WTC11 (cell line): ENCODE results near the gene DOK5. TPM values are rescaled to one million over a fixed set of nuclear protein-coding genes. Genes with fewer than 3 reads are reported as not detected.

Experiments used
- ATAC-seq: fragments of 200-7000 bp; cut with Tn5 transposase; 2 replicates; pipeline ENCODE4 v1.10.0; 2021; ENCODE audit warnings: mild to moderate bottlenecking, moderate library complexity
- CTCF ChIA-PET: fragments of 300-600 bp; sonication (Branson Sonifier 250); formaldehyde crosslinking; loops from one replicate; lab custom pipeline; 2021; ENCODE audit warnings: antibody characterized with exemption; lab: Charles Lee
- POLR2A ChIA-PET: fragments of 350-600 bp; sonication (Branson Sonifier 250); formaldehyde crosslinking; loops from one replicate; lab custom pipeline; 2021; ENCODE audit warnings: antibody characterized with exemption; lab: Charles Lee
- DNase-seq: peaks from one replicate; pipeline ENCODE4 v3.0.0; 2021; ENCODE audit warnings: low spot score
- H3K27ac Mint-ChIP-seq: 2 replicates; pipeline ENCODE4 v1.8.0; 2021; ENCODE audit warnings: mixed read lengths
- H3K27me3 Mint-ChIP-seq: 2 replicates; pipeline ENCODE4 v1.8.0; 2021; ENCODE audit warnings: low read depth, mild to moderate bottlenecking, moderate library complexity, mixed read lengths
- H3K36me3 Mint-ChIP-seq: 2 replicates; pipeline ENCODE4 v1.8.0; 2021; ENCODE audit warnings: mixed read lengths
- H3K4me1 Mint-ChIP-seq: 2 replicates; pipeline ENCODE4 v1.8.0; 2022; ENCODE audit warnings: mixed read lengths
- H3K4me3 Mint-ChIP-seq: 2 replicates; pipeline ENCODE4 v1.8.0; 2021; ENCODE audit warnings: mild to moderate bottlenecking, moderate library complexity, mixed read lengths
- H3K9me3 Mint-ChIP-seq: 2 replicates; pipeline ENCODE4 v1.8.0; 2021; ENCODE audit warnings: mixed read lengths
- AR ChIP-seq: fragments of 250-450 bp; sonication (Bioruptor Pico); IDR thresholded peaks from 2 replicates; pipeline ENCODE4 v1.9.0; 2021; ENCODE audit warnings: mild to moderate bottlenecking
- ATF1 ChIP-seq: sonication (generic); formaldehyde crosslinking; IDR thresholded peaks from 2 replicates; pipeline ENCODE4 v1.8.1; 2023; ENCODE audit warnings: mild to moderate bottlenecking, moderate library complexity, missing genetic modification reagents
- CDX4 ChIP-seq: fragments of 250-450 bp; sonication (Bioruptor Pico); IDR thresholded peaks from 2 replicates; pipeline ENCODE4 v1.9.0; 2021; ENCODE audit warnings: moderate library complexity, mild to moderate bottlenecking, inconsistent platforms, borderline replicate concordance
- CREB1 ChIP-seq: sonication (generic); formaldehyde crosslinking; IDR thresholded peaks from 2 replicates; pipeline ENCODE4 v1.8.0; 2023; ENCODE audit warnings: mild to moderate bottlenecking, missing genetic modification reagents
- CREM ChIP-seq: sonication (generic); formaldehyde crosslinking; IDR thresholded peaks from 2 replicates; pipeline ENCODE4 v1.8.1; 2022; ENCODE audit warnings: mild to moderate bottlenecking, missing genetic modification reagents, moderate library complexity
- ERG ChIP-seq: fragments of 250-450 bp; sonication (Bioruptor Pico); IDR thresholded peaks from 2 replicates; pipeline ENCODE4 v1.8.0; 2021; ENCODE audit warnings: mild to moderate bottlenecking
- FOXP1 ChIP-seq: sonication (generic); formaldehyde crosslinking; IDR thresholded peaks from 2 replicates; pipeline ENCODE4 v1.8.0; 2022; ENCODE audit warnings: missing genetic modification reagents, mild to moderate bottlenecking, moderate library complexity, borderline replicate concordance
- FOXP4 ChIP-seq: sonication (generic); formaldehyde crosslinking; IDR thresholded peaks from 2 replicates; pipeline ENCODE4 v1.8.0; 2022; ENCODE audit warnings: mild to moderate bottlenecking, missing genetic modification reagents
- HMGA2 ChIP-seq: fragments of 250-450 bp; sonication (Bioruptor Pico); IDR thresholded peaks from 2 replicates; pipeline ENCODE4 v1.4.0; 2021; ENCODE audit warnings: mild to moderate bottlenecking, moderate library complexity
- KAT7 ChIP-seq: sonication (generic); formaldehyde crosslinking; IDR thresholded peaks from 2 replicates; pipeline ENCODE4 v1.8.1; 2023; ENCODE audit warnings: missing genetic modification reagents, mild to moderate bottlenecking, borderline replicate concordance
- NFE2L1 ChIP-seq: sonication (generic); formaldehyde crosslinking; IDR thresholded peaks from 2 replicates; pipeline ENCODE4 v1.8.1; 2023; ENCODE audit warnings: missing genetic modification reagents
- RORB ChIP-seq: fragments of 250-450 bp; sonication (Bioruptor Pico); IDR thresholded peaks from 2 replicates; pipeline ENCODE4 v1.9.0; 2021; ENCODE audit warnings: mild to moderate bottlenecking
- TCF7 ChIP-seq: sonication (generic); formaldehyde crosslinking; IDR thresholded peaks from 2 replicates; pipeline ENCODE4 v1.8.0; 2022; ENCODE audit warnings: mild to moderate bottlenecking, low read depth, missing genetic modification reagents, moderate library complexity
- TEAD1 ChIP-seq: sonication (generic); formaldehyde crosslinking; IDR thresholded peaks from 2 replicates; pipeline ENCODE4 v1.8.0; 2022; ENCODE audit warnings: mild to moderate bottlenecking, missing genetic modification reagents
- TEAD4 ChIP-seq: sonication (generic); formaldehyde crosslinking; IDR thresholded peaks from 2 replicates; pipeline ENCODE4 v1.8.0; 2022; ENCODE audit warnings: mild to moderate bottlenecking, missing genetic modification reagents
- ZNF317 ChIP-seq: sonication (generic); formaldehyde crosslinking; IDR thresholded peaks from 2 replicates; pipeline ENCODE4 v1.8.1; 2023; ENCODE audit warnings: low read depth, mild to moderate bottlenecking, moderate library complexity, missing genetic modification reagents, borderline replicate concordance
- ZNF416 ChIP-seq: fragments of 250-450 bp; sonication (Bioruptor Pico); IDR thresholded peaks from 2 replicates; pipeline ENCODE4 v1.9.0; 2021; ENCODE audit warnings: mild to moderate bottlenecking, inconsistent platforms
- total RNA-seq: library from RNA; stranded (reverse); gene quantifications from 3 replicates; pipeline ENCODE4 v1.2.3, GENCODE V29; 2021

DOK5 gene
- total RNA-seq, 1 experiment from 2014 or later: 10.1 TPM

GRCh38 chr20:54554006-54554405, 78.6 kb downstream of the DOK5 start (continued):
- TF ChIP-seq ERG (CRISPR knock-in tag): no peak
- TF ChIP-seq CREB1: no peak
- TF ChIP-seq CDX4 (CRISPR knock-in tag): no peak
- no peak for TF ChIP-seq TEAD4 (CRISPR knock-in tag)
- no peak for TF ChIP-seq KAT7 (CRISPR knock-in tag)
- TF ChIP-seq AR (CRISPR knock-in tag): no peak
- TF ChIP-seq, all 79 proteins: peak for 0

- Mint-ChIP-seq H3K9me3 (no peaks in the 10 kb centered on the region), H3K36me3 (no peaks in the 10 kb centered on the region), H3K27ac (no peak overlapping the region), H3K4me3 (no peak overlapping the region), H3K27me3 (no peaks in the 10 kb centered on the region), H3K4me1 (peaks cover 17% of the 10 kb centered on the region)
- DNase-seq: no peak
- ChIA-PET CTCF (no interaction called here), POLR2A (no interaction called here)
- TF ChIP-seq ZNF416 (CRISPR knock-in tag) (no peak), FOXP1 (CRISPR knock-in tag) (no peak)
- peak; percentile 60 for ATAC-seq
Measured at GRCh38 chr20:54555150-54555549, 79.8 kb downstream of the DOK5 start.

GRCh38 chr20:54556406-54556805, 81.0 kb downstream of the DOK5 start:
- Mint-ChIP-seq H3K4me3 (no peak overlapping the region), H3K27ac (no peak overlapping the region), H3K4me1 (peaks cover 17% of the 10 kb centered on the region), H3K27me3 (no peaks in the 10 kb centered on the region), H3K9me3 (peaks cover 5% of the 10 kb centered on the region; the same call in 1 of the 2 replicates), H3K36me3 (no peaks in the 10 kb centered on the region)
- no peak for DNase-seq
- CTCF ChIA-PET: no interaction called here
- ATAC-seq: no peak
- no peak for TF ChIP-seq KAT7 (CRISPR knock-in tag)
- TF ChIP-seq CREB1: no peak
- no peak for TF ChIP-seq TCF7 (CRISPR knock-in tag)
- no peak for TF ChIP-seq TEAD1
- TF ChIP-seq FOXP4 (CRISPR knock-in tag): no peak
- TF ChIP-seq HMGA2: no peak
- no peak for TF ChIP-seq RORB (CRISPR knock-in tag)
- TF ChIP-seq NFE2L1: no peak
- TF ChIP-seq TEAD4 (CRISPR knock-in tag): no peak
- no peak for TF ChIP-seq ATF1 (CRISPR knock-in tag)
- TF ChIP-seq CREM: no peak
- no peak for TF ChIP-seq ZNF317
- POLR2A ChIA-PET: no interaction called here
